ENCODE results near the gene MN1.

GRCh38 chr22:27786965-27787364 lies 14.6 kb downstream of the MN1 start:
- TF ChIP-seq CTCF (IDR thresholded peaks at IDR 0.05) (no peak), POLR2A (IDR thresholded peaks at IDR 0.05) (no peak)
